NCI-H146 treated with DMSO at 0.1 percent for 48 hours (cell line): Measurements from ENCODE around the gene RIMKLB.
"Not testable (repeated sequence)": the region's sequence is repeated elsewhere in the genome, so short reads cannot be mapped to it uniquely, and the experiment has no call there.

ENCODE experiments used
- DNase-seq: peaks from one replicate; lab custom pipeline; 2025; ENCODE audit not compliant: unreplicated experiment; lab: John Stamatoyannopoulos, UW

Gene RIMKLB

DNA sequence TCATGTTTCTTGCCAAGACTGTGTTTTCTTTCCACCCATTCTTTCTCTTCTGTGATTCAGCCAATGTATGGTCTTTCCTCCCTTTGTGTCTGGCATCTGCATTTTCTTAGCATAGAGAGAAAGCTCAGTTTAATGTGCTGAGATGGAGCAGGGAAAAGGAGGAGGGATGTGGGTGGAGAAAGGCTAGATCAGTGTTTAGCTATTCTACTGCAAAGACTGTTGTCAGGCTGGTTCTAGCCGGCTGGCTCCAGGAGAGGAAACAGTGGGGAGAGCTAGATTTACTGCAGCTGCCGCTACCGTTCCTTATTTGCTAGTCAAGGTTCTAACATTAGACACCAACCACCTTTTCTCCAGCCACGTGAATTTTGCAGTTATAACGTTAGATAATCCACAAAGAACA lies 5.2 kb upstream of the RIMKLB start:
- DNase-seq: peak; percentile 35

GRCh38 chr12:8695116-8695515 lies 2.7 kb upstream of the RIMKLB start:
- no peak for DNase-seq

GRCh38 chr12:8696442-8697090 lies 1.2 kb upstream of the RIMKLB start:
- no peak for DNase-seq

- peak; percentile 50 for DNase-seq
Observed at GRCh38 chr12:8697120-8697475, 693 bp upstream of the RIMKLB start.

DNA sequence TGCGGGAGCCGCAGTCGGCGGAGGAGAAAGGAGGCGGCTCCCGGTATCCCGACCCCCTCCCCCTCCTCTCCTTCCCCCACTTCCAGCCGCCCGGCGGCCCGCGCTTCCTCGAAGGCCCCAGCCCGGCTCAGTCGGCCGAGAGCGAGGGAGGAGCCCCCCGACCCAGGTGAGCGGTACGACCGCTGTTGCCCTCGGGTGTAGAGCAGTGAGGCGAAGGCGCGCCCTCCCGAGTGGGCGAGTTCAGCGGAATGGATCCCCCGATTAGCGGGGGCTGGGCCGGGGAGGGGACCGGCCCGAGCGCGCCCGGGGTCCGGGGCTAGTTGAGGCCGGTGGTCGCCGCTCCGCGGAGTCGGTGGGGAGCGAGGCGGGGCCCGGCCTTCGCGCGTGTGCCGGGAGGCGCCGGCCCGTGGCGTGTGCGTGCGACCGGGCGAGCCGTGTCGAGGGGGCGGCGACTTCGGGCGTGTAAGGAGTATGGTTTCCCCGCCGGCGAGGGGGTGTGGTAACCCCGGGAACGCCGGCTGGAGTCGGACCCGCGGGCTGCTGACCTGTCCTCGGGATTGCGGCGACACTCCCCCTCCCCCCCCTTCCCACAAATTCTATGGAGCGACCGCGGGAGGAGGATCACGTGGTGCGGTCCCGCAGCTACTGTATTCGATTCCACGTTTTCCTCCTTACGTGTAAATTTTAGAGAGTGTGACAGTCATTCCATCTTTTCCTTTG lies 501 bp downstream of the RIMKLB start:
- DNase-seq: peak; percentile 28

GRCh38 chr12:8698879-8699278 lies 1.1 kb downstream of the RIMKLB start:
- no peak for DNase-seq

- no peak for DNase-seq
Observed at GRCh38 chr12:8699714-8700113, 1.9 kb downstream of the RIMKLB start.

DNA sequence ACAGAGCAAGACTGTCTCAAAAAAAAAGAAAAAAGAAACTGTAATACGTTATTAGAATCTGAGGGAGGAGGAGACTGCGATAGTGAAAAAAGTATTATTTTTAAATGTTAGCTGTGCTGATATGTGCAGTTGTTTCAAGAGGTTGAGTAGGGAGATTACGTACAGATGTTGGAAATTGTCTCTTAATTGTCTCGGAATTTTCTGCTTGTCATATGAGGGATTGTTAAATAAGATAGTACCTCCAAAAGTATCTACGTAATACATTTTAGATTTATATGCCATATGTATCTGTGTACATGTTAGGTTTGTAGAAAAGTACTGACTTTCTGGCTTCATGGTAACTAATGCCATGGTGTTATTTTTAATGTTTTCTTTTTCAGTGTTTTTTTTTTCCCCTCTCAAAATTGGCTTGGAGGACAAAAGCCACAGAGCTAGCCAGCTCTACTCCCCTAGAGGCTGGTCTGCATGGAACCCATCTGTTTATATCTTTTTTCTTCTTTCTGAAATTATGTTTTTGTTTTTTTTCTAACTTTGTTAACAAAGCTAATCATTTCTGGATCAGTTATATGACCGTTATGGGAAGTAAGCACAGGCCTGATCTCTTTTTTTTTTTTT lies 3.4 kb downstream of the RIMKLB start:
- DNase-seq: no peak

GRCh38 chr12:8702159-8702558 lies 4.4 kb downstream of the RIMKLB start:
- no peak for DNase-seq

DNA sequence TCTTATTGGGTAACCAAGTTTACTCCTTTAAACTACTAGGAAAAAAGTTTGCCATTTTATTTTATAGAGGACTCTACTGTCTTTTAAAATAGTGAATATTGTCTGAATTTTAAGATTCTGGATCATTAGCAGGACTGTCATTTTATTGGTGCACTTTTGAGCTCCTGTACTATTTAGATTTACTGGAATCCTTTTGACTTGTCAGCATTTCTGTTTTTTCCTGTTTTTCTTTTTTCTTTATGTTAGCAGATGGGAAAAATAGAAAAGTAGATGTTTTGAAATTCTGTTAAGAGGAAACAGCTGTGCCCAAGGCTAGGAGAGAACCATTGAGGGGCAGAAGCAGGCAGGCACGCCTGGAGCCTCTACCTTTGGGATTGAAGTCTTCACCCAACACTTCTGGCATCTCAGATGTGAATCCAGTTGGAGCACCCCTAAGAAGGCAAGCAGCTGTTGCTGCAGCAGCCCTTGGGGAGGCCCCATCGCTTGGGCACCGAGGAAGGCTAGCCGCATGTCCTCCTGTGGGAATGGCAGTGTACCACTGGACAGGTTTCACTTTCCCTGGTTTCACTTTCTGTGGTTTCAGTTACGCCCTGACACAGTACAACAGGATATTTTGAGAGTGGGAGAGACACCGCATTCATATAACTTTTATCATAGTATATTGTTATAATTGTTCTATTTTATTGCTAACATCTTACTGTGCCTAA lies 11.5 kb downstream of the RIMKLB start:
- no peak for DNase-seq

DNA sequence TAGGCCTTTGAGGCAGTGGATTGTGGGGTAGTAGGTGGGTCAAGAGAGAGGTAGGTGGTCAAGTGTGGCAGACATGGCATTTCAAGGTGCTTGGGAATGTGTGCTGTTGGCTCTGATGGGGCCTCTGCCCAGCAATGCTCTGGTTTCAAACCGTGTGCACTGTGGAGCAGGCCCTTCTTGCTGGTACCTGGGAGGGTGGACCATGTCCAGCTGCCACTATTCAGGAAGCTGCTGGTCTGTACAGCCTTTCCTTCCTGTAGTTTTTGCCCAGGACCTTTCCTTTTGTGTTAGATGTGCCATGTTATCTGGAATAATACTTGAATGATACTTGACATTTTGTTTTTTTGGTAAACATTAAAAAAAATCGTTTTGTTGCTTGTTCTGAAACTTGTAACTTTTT lies 14.8 kb downstream of the RIMKLB start:
- DNase-seq: no peak

- DNase-seq: no peak
Observed at GRCh38 chr12:8722286-8722800, 24.6 kb downstream of the RIMKLB start.

DNA sequence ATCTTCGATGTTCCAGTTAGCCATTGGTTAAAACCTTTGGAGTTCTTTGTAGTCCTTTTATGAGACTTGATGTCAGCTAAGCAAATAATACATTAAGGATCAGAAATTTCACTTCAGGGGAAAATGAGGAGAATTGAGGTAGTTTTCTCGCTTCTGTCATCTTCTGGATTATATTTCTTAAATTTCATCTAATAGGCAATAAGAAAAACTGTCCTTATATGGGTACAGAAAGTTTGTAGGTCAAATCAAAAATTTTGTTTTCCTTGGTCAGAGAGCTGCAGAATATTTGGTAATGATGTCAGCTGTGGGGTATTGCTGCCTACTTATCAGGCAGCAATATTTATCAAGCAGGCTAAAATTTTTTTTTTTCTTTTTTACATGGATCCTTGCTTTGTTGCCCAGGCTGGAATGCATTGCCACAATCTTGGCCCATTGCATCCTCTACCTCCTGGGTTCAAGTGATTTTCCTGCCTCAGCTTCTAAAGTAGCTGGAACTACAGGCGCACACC lies 37.1 kb downstream of the RIMKLB start:
- no peak for DNase-seq

DNA sequence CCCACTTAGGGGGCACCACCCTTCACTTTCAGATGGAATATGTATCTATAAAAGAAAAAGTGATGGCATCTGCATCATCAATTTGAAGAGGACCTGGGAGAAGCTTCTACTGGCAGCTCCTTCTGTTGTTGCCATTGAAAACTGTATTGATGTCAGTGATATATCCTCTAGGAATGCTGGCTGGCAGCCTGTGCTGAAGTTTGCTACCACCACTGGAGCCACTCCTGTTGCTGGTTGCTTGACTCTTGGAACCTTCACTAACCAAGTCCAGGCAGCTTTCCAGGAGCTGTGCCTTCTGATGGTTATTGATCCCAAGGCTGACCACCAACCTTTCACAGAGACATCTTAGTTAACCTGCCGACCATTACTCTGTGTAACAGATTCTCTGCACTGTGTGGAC lies 44.7 kb downstream of the RIMKLB start:
- DNase-seq: no peak

GRCh38 chr12:8743121-8743520 lies 45.3 kb downstream of the RIMKLB start:
- not testable (repeated sequence) for DNase-seq

DNA sequence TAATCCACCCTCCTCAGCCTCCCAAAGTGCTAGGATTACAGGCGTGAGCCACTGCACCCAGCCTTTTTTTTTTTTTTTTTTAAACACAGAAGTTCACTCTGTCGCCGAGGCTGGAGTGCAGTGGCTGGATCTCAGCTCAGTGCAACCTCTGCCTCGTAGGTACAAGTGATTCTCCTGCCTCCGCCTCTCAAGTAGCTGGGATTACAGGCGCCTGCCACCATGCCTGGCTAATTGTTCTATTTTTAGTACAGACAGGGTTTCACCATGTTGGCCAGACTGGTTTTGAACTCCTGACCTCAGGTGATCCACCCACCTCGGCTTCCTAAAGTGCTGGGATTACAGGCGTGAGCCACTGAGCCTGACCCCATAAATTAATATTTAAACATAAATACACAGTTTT lies 47.8 kb downstream of the RIMKLB start:
- not testable (repeated sequence) for DNase-seq

DNA sequence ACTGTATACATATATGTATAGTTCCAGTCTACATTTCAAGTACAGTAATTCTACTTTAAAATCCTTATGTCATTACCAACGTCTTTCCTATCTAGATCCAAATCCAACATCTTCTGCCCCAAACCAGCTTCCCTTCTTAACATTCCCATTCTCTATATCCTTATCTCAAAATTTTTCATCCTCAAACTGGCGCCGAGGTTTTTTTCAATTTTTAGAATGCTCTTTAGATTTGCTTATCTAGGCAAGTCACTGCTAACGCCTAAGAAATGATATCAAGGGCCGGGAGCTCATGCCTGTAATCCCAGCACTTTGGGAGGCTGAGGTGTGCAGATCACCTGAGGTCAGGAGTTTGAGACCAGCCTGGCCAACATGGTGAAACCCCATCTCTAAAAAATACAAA lies 48.3 kb downstream of the RIMKLB start:
- DNase-seq: no peak

- not testable (repeated sequence) for DNase-seq
Observed at GRCh38 chr12:8760076-8760475, 62.3 kb downstream of the RIMKLB start.

GRCh38 chr12:8762701-8763100 lies 64.9 kb downstream of the RIMKLB start:
- not testable (repeated sequence) for DNase-seq

GRCh38 chr12:8766121-8766520 lies 68.3 kb downstream of the RIMKLB start:
- not testable (repeated sequence) for DNase-seq

DNA sequence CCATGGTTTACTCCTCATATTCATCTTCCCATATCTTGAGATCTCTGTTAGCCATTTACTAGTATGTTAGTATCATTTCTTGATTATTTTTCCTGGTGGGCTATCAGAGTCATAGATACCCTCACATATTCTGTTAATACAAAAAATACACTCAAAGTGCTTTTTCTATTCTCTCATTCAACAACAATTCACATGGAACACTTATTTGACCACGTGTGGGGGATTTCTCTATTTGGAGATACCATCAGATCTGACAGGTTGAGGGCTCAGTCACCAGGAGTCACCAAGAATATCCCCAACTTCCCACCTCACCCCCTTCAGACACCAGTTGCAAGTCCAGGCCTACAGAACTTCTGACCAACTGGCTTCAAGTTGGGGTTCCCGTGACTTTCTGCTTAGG lies 72.7 kb downstream of the RIMKLB start:
- no peak for DNase-seq
